WERI-Rb-1 (cell line): Measurements from ENCODE around the gene ENDOU.

Experiments used
- DNase-seq: peaks from one replicate; pipeline ENCODE4 v3.0.0-alpha.2; 2020
- H3K27ac ChIP-seq: fragments of 250-450 bp; sonication (Bioruptor Pico); 2 replicates; pipeline ENCODE4 v1.5.1; 2020; ENCODE audit warnings: mild to moderate bottlenecking, moderate library complexity
- H3K27me3 ChIP-seq: fragments of 250-450 bp; sonication (Bioruptor Pico); 2 replicates; pipeline ENCODE4 v1.5.1; 2021; ENCODE audit warnings: mild to moderate bottlenecking, low read depth, moderate library complexity; ENCODE audit not compliant: insufficient read depth, severe bottlenecking
- H3K36me3 ChIP-seq: fragments of 250-450 bp; sonication (Bioruptor Pico); 2 replicates; pipeline ENCODE4 v1.5.1; 2020; ENCODE audit warnings: mild to moderate bottlenecking, moderate library complexity
- H3K4me3 ChIP-seq: 2 replicates; pipeline ENCODE4 v1.5.1; 2011; ENCODE audit warnings: low read depth, mild to moderate bottlenecking, control low read depth, low read length
- H3K9me3 ChIP-seq: fragments of 250-450 bp; sonication (Bioruptor Pico); 2 replicates; pipeline ENCODE4 v1.5.1; 2021; ENCODE audit warnings: mild to moderate bottlenecking, moderate library complexity; ENCODE audit not compliant: severe bottlenecking
- TF ChIP-seq, protein P1 (sequence below): IDR thresholded peaks from 2 replicates; pipeline ENCODE4 v1.5.1; 2011; ENCODE audit warnings: low read depth, mild to moderate bottlenecking, control low read depth, inconsistent platforms, low read length

The ENDOU gene

DNA sequence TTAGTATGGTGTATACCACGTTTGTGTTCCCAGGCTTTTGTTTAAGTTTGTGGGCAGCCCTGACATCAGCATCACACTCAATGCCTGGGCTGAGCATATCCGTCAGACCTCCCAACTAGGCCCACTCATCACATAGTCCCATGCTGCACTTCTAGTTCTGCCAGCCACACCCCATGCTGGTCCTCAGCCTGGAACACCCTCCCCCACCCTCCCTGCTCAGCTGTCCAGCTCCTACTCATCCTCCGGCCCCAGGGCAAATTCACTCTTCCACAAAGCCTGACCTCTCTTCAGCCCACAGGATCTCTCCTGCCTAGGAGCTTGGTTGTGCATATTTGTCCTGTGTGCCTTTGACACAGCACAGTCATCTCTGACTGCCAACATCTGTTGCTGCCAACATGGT, 3.9 kb upstream of the ENDOU start:
- no peaks in the 10 kb centered on the region for H3K27me3 ChIP-seq
- H3K4me3 ChIP-seq, result no peak overlapping the region
- TF ChIP-seq, protein P1, sequence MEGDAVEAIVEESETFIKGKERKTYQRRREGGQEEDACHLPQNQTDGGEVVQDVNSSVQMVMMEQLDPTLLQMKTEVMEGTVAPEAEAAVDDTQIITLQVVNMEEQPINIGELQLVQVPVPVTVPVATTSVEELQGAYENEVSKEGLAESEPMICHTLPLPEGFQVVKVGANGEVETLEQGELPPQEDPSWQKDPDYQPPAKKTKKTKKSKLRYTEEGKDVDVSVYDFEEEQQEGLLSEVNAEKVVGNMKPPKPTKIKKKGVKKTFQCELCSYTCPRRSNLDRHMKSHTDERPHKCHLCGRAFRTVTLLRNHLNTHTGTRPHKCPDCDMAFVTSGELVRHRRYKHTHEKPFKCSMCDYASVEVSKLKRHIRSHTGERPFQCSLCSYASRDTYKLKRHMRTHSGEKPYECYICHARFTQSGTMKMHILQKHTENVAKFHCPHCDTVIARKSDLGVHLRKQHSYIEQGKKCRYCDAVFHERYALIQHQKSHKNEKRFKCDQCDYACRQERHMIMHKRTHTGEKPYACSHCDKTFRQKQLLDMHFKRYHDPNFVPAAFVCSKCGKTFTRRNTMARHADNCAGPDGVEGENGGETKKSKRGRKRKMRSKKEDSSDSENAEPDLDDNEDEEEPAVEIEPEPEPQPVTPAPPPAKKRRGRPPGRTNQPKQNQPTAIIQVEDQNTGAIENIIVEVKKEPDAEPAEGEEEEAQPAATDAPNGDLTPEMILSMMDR, result no peak
- no peaks in the 10 kb centered on the region for H3K36me3 ChIP-seq
- no peak overlapping the region for H3K27ac ChIP-seq
- no peak for DNase-seq
- no peaks in the 10 kb centered on the region for H3K9me3 ChIP-seq

DNA sequence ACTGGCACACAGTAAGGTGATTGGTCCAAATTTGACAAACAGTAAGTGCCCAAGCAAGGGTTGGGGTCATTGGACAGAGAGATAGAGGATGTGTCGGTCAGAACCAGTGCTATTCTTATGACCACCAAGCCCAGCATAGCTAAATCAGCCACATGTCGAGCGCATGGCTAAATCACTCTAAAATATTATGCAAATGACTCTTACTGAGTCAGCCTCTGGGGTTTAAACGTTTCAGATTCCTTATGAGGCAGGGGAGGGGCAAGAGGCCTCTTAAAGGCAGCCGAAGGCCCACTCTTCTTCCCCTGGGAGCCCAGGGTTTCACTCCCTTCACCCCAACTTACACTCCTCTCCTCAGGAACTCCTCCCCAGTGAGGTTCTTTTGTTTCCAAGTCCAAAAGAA, 603 bp upstream of the ENDOU start:
- Histone ChIP-seq H3K27me3 (no peaks in the 10 kb centered on the region), H3K9me3 (no peaks in the 10 kb centered on the region), H3K4me3 (no peak overlapping the region), H3K27ac (no peak overlapping the region), H3K36me3 (no peaks in the 10 kb centered on the region)
- TF ChIP-seq, protein P1, result no peak
- no peak for DNase-seq

DNA sequence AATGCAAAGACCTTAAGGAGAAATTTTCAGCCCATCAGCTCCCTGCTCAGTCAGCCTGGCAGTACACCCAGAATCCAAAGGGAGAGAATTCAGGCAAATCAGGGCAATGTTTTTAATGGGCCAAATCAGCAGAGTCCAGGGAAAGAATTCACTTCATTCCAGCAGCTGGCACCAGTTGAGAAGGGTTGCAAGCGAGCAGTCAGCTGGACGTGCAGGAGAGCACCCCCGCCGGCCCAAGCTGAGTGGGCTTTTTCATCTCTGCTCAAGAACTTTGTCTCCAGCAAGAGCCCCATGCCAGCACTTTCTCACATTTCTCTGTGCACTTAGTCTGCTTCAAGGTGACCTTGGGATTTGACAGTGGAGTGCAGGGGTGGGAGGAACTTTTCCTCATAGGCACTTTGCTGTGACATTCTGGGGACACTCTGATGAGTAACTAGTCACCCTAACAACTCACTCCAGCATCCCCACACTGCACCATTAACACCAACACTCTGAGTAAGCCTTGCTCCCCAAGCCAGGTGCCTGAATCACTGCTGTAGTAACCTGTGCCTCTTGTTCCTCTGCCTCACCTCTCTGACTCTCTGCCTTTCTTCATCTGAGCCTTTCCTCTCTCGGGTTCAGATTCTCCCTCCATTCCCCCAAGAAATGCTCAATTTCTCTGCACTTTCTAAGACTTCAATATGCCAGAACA, 2.2 kb downstream of the ENDOU start:
- Histone ChIP-seq H3K36me3 (no peaks in the 10 kb centered on the region), H3K27me3 (no peaks in the 10 kb centered on the region), H3K27ac (no peak overlapping the region), H3K9me3 (no peaks in the 10 kb centered on the region), H3K4me3 (no peak overlapping the region)
- TF ChIP-seq, protein P1, result no peak
- DNase-seq, result no peak

DNA sequence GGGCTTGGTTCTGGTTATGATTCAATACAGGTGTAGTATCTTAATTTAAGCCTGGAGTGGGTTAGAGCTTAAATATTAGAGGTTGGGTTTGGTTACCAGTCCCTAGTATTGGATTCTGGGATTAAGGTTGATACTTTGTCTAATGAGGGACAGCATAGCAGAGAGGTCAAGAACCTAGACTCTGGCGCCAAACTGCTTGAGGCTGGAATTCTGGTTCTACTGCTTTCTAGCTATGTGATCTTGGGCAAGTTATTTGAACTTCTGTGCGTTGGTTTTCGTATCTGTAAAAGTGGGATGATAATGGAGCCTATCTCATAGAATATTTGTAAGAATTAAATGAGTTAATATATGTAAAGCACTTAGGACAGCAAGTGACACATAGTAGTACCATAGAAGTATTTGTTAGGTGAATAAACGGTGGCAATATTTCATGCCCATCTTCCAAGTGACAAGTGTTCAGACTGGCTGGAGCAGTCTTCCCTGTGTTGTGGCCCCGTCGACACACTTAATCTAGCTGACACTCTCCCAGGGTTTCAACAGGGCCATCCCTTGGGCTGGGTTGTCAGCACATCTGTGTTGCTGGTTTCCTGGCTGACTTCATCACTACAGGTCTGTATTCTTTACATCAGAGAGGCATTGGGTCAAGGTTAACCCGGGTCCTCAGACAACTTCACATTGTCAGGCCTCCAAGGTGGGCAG, 3.0 kb downstream of the ENDOU start:
- no peak overlapping the region for H3K4me3 ChIP-seq
- TF ChIP-seq, protein P1, result no peak
- H3K27me3 ChIP-seq, result no peaks in the 10 kb centered on the region
- no peak overlapping the region for H3K27ac ChIP-seq
- no peaks in the 10 kb centered on the region for H3K9me3 ChIP-seq
- H3K36me3 ChIP-seq, result no peaks in the 10 kb centered on the region
- DNase-seq, result no peak

DNA sequence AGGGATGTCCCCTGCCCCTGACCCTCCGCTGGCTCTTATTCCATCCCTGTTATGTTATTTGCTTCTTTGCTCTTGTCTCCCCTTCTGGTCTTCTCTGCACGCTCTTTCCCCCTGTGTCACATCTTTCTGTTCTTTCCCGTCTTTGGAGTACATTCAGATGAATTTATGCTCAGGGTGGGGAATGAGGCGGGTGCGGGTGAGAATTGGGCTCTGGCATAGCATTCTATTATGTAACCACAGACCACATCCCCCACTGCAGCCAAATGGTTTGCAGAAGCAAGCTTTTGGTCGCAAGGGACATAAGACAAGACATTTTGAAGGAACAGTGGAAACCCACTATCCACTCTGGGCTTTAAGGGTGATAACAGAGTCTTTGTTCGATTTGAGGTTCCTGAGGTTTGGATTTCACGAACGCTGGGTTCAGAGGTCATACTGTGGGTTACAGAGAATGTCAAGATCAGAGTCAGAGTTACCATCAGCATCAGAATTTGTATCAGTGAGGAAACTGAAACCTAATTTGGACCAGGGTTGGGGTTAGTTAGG, 3.8 kb downstream of the ENDOU start:
- H3K36me3 ChIP-seq, result no peaks in the 10 kb centered on the region
- H3K27me3 ChIP-seq, result no peaks in the 10 kb centered on the region
- H3K9me3 ChIP-seq, result no peaks in the 10 kb centered on the region
- no peak for DNase-seq
- H3K4me3 ChIP-seq, result no peak overlapping the region
- no peak overlapping the region for H3K27ac ChIP-seq
- TF ChIP-seq, protein P1, result no peak
